Subcutaneous abdominal adipose tissue (tissue), 5 donors: ENCODE data around the gene STK25.

Experiments
- H3K27ac ChIP-seq: one replicate; pipeline ENCODE4 v1.7.0; 2013; ENCODE audit warnings: low read depth, mild to moderate bottlenecking, inconsistent platforms, low read length, moderate library complexity
- H3K27me3 ChIP-seq, 5 donors: one replicate each; pipeline ENCODE4 v1.7.0; 2013; ENCODE audit warnings: low read length in 5 of 5, inconsistent platforms in 1 of 5; ENCODE audit not compliant: control insufficient read depth in 5 of 5, insufficient read depth in 4 of 5
- H3K36me3 ChIP-seq, 5 donors: one replicate each; pipeline ENCODE4 v1.7.0; 2013; ENCODE audit warnings: low read length in 5 of 5; ENCODE audit not compliant: control insufficient read depth in 5 of 5, insufficient read depth in 5 of 5
- H3K4me1 ChIP-seq, 5 donors: one replicate each; pipeline ENCODE4 v1.7.0; 2013; ENCODE audit warnings: low read length in 5 of 5, mild to moderate bottlenecking in 3 of 5, moderate library complexity in 1 of 5; ENCODE audit not compliant: control insufficient read depth in 5 of 5, insufficient read depth in 5 of 5
- H3K4me3 ChIP-seq, 5 donors: one replicate each; pipeline ENCODE4 v1.7.0; 2013; ENCODE audit warnings: low read length in 5 of 5, low read depth in 1 of 5
- H3K9ac ChIP-seq, 5 donors: one replicate each; pipeline ENCODE4 v1.7.0; 2013; ENCODE audit warnings: low read length in 5 of 5, mild to moderate bottlenecking in 4 of 5, moderate library complexity in 3 of 5
- H3K9me3 ChIP-seq, 5 donors: one replicate each; pipeline ENCODE4 v1.7.0; 2013; ENCODE audit warnings: low read length in 5 of 5; ENCODE audit not compliant: control insufficient read depth in 5 of 5
- donor health status: healthy.
- donor health status: healthy.
- donor health status: healthy.
- donor health status: healthy.
- donor health status: healthy.

STK25 gene

GRCh38 chr2:241493092-241493491 lies 15.3 kb downstream of the STK25 start:
- Histone ChIP-seq H3K27me3 (no peaks in the 10 kb centered on the region), H3K36me3 (peaks cover 0 to 79% (median 65%) of the 10 kb centered on the region in 5 donors), H3K27ac (no peak overlapping the region), H3K9ac (no peak overlapping the region), H3K4me3 (no peak overlapping the region), H3K9me3 (no peaks in the 10 kb centered on the region), H3K4me1 (peaks cover 0 to 1% (median 0%) of the 10 kb centered on the region in 5 donors)

DNA sequence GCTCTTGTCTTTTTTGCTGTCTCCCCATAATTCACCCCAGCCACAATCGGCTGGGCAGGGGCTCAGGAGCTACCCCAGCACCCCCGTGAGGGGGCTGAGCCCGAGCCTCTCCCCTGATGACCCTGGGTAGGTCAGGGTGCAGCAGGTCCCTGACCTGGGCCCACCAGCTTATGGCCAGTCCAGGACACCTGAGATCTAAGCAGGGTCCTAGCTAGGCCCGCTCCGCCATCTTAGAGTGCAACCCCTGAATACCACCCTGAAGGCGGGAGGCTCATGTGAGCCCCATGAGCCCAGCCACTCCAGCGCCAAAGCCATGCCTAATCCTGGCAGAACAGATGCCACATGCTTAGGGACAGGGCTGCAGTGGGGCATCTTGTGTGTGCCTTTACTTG lies 16.2 kb downstream of the STK25 start:
- Histone ChIP-seq H3K9me3 (no peaks in the 10 kb centered on the region), H3K27ac (no peak overlapping the region), H3K36me3 (peaks cover 0 to 71% (median 60%) of the 10 kb centered on the region in 5 donors), H3K9ac (no peak overlapping the region), H3K4me3 (no peak overlapping the region), H3K4me1 (peaks cover 0 to 1% (median 0%) of the 10 kb centered on the region in 5 donors), H3K27me3 (no peaks in the 10 kb centered on the region)

DNA sequence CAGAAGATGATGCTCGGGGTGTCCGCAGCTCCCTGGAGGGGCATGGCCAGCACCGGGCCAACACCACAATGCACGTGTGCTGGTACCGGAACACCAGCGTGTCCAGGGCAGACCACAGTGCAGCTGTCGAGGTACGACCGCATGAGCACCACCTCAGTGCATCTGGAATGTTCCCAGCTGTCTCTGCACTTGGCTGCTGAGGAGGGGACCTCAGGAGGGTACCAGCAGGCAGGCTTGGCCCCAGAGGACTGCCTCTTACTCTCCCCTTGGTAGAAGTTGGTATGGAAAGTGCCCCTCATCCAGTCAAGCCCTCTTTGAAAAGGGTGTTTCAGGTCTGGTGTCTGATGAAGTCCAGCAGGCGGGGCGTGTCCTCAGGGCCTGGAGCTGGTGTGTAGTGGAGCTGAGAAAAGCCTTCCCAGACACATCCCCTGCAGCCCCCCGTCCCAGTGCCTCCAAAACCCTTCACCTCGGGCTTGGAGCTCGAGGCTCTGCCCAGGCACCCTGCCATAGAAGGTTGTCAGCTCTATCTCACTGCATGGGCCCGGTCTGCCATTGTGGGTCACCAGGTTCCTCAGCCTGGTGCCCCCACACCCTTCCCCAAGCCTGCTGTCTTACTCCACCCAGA lies 16.7 kb downstream of the STK25 start:
- H3K27ac ChIP-seq = no peak overlapping the region
- no peaks in the 10 kb centered on the region for H3K9me3 ChIP-seq
- peaks cover 0 to 1% (median 0%) of the 10 kb centered on the region in 5 donors for H3K4me1 ChIP-seq
- no peaks in the 10 kb centered on the region for H3K27me3 ChIP-seq
- H3K4me3 ChIP-seq = no peak overlapping the region
- H3K9ac ChIP-seq = no peak overlapping the region
- H3K36me3 ChIP-seq = peaks cover 0 to 71% (median 60%) of the 10 kb centered on the region in 5 donors

GRCh38 chr2:241490825-241491506 lies 17.4 kb downstream of the STK25 start:
- peaks cover 0 to 1% (median 0%) of the 10 kb centered on the region in 5 donors for H3K4me1 ChIP-seq
- no peak overlapping the region for H3K9ac ChIP-seq
- peaks cover 0 to 65% (median 55%) of the 10 kb centered on the region in 5 donors for H3K36me3 ChIP-seq
- no peaks in the 10 kb centered on the region for H3K9me3 ChIP-seq
- H3K27ac ChIP-seq = no peak overlapping the region
- no peaks in the 10 kb centered on the region for H3K27me3 ChIP-seq
- no peak overlapping the region for H3K4me3 ChIP-seq

DNA sequence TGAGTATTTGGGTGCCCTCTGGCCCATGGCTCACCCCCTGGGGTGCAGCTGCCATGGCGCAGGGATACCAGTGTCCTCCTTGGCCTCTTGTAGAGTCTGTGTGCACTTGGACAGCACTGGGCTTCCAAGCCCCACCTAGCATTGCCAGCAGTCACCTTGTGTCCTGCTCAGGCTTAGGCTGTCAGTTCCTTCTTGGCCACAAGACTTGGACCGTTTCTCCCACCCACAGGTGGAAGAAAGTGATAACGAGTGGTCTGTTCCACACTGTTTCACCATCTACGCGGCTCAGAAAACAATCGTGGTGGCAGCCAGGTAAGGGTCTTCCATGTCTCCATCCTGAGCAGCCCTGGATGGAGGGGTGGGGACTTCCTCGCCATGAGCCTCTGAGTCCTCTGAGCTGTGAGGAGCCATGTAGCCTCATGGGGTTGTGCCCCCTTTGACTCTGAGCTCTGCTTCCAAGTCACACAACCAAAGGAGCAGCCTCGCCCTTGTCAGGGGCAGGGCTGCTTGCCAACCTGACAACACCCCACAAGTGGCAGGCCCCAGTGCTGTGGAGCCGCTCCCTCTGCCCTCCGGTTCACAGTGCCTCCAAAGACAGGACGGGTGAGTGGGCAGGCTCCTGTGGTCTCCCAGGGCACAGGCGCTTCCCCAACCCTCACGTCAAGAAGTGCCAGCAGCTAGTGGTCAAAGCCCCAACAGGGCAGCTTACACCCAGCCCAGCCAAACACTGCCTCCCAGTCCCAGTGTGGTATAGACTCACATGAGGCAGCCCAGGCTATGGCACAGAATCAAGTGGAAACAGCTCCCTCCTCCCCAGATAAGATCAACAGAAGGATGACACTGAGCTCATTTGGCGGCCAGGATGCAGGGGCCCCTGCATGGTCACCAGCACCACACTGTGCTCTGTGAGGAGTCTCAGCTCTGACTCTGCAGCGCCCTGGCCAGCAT lies 18.4 kb downstream of the STK25 start:
- H3K9ac ChIP-seq = no peak overlapping the region
- H3K4me1 ChIP-seq = peaks cover 0 to 1% (median 0%) of the 10 kb centered on the region in 5 donors
- no peak overlapping the region for H3K27ac ChIP-seq
- peaks cover 0 to 55% (median 46%) of the 10 kb centered on the region in 5 donors for H3K36me3 ChIP-seq
- H3K27me3 ChIP-seq = no peaks in the 10 kb centered on the region
- H3K4me3 ChIP-seq = no peak overlapping the region
- H3K9me3 ChIP-seq = no peaks in the 10 kb centered on the region

DNA sequence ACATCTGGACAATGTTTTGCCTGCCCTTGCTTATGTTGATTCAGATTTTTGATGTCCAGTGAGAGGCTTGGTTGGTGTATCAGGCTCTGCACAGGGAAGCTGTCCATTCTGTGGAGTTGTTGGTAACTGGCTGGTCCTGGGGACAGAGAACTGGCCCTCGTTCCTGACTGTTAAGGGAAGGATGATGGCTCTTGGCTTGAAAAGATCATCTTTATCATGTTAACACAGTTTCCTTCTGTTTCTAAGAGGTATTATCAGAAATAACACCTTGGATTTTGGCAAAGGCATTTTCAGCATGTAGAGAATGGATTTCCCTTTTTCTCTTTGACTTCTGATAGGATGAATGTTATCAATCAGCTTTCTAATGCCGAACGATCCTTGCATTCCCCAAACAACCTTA lies 19.3 kb downstream of the STK25 start:
- Histone ChIP-seq H3K27me3 (no peaks in the 10 kb centered on the region), H3K36me3 (peaks cover 0 to 54% (median 43%) of the 10 kb centered on the region in 5 donors), H3K27ac (no peak overlapping the region), H3K9me3 (no peaks in the 10 kb centered on the region), H3K4me1 (peaks cover 0 to 1% (median 0%) of the 10 kb centered on the region in 5 donors), H3K4me3 (no peak overlapping the region), H3K9ac (no peak overlapping the region)

- Histone ChIP-seq H3K27me3 (no peaks in the 10 kb centered on the region), H3K4me3 (no peak overlapping the region), H3K9ac (no peak overlapping the region), H3K9me3 (no peaks in the 10 kb centered on the region), H3K36me3 (peaks cover 0 to 39% (median 27%) of the 10 kb centered on the region in 5 donors), H3K27ac (no peak overlapping the region), H3K4me1 (no peaks in the 10 kb centered on the region)
Measured at GRCh38 chr2:241485172-241485911, 23.0 kb downstream of the STK25 start.

DNA sequence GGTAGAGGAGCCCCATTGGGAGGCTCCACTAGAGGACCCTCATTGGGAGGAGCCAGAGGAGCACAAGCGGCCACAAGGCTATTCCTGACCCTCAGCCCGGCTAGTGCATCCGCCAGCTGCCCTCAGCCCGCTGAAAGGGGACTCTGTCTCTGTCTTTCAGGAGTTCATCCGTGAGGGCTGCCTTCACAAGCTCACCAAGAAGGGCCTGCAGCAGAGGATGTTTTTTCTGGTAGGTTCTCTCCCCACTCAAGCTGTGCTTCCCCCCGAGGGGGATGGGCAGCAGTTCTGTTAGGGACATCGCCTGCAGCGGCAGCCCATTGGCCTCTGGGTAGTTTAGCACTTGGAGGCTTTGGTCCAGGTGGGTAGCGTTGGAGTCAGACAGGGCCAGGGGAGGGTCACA lies 25.1 kb downstream of the STK25 start:
- no peak overlapping the region for H3K4me3 ChIP-seq
- no peak overlapping the region for H3K27ac ChIP-seq
- no peaks in the 10 kb centered on the region for H3K4me1 ChIP-seq
- H3K36me3 ChIP-seq = peaks cover 0 to 40% (median 35%) of the 10 kb centered on the region in 5 donors
- no peaks in the 10 kb centered on the region for H3K27me3 ChIP-seq
- no peak overlapping the region for H3K9ac ChIP-seq
- H3K9me3 ChIP-seq = no peaks in the 10 kb centered on the region

- no peaks in the 10 kb centered on the region for H3K27me3 ChIP-seq
- no peaks in the 10 kb centered on the region for H3K4me1 ChIP-seq
- H3K36me3 ChIP-seq = peaks cover 3 to 44% (median 39%) of the 10 kb centered on the region in 5 donors
- H3K4me3 ChIP-seq = no peak overlapping the region
- H3K9me3 ChIP-seq = no peaks in the 10 kb centered on the region
- H3K27ac ChIP-seq = no peak overlapping the region
- H3K9ac ChIP-seq = no peak overlapping the region
Measured at GRCh38 chr2:241482126-241482955, 26.0 kb downstream of the STK25 start.
